ENCODE results near the gene TMCO5A. TPM values are rescaled to one million over a fixed set of nuclear protein-coding genes. Genes with fewer than 3 reads are reported as not detected.

TMCO5A gene
- total RNA-seq, 1 experiment from 2014 or later: not detected

DNA sequence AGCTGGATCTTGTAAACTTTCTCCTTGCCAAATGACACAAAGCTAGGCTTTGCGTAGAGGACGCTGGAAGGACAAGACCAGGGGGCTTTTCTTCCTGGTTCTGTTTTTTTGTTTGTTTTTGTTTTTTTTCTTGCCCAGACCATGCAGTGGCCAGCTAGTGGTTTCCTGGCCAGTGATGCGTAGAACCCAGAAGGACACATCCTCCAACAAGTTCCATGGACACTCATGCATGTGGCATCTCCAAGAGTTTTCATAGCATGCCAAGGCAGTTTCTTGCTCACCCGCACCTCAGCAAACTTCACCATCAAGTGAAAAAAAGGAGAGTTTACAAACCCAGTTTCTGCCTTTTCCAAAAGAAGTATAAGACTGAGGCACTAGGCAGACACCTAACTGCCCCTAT lies 46.1 kb upstream of the TMCO5A start:
- no TSS peak for BruUV-seq (replicated peaks)
- ChIA-PET POLR2A (no interaction called here), CTCF (no interaction called here)
- ATAC-seq (no peak), DNase-seq (ENCODE audit: low read depth, low spot score) (no peak)
- intact Hi-C loops (cut with micrococcal nuclease; ENCODE audit: unreplicated experiment): loop anchor here (10.0 kb wide), 1 partner anchor 754 kb away; no protein-coding TSS in a partner anchor
- in situ Hi-C loops (cut with HindIII; ENCODE audit: low pct_unique_long_range_greater_than_20kb, low sequenced_read_pairs): no loop called here
- H3K27ac ChIP-seq (ENCODE audit: low read length): no peak overlapping the region
- H3K36me3 ChIP-seq (ENCODE audit: control insufficient read depth, insufficient read depth, low read length): no peaks in the 10 kb centered on the region
- no peaks in the 10 kb centered on the region; the same call in 1 of the 2 replicates for H3K4me1 ChIP-seq (ENCODE audit: control insufficient read depth, insufficient read depth, low read length)
- TF ChIP-seq TCF7L2 (IDR thresholded peaks at IDR 0.05; ENCODE audit: low read depth, low read length) (no peak), POLR2AphosphoS5 (IDR thresholded peaks at IDR 0.05; ENCODE audit: low read depth, low read length) (no peak), SIN3A (IDR thresholded peaks at IDR 0.05; ENCODE audit: borderline replicate concordance, insufficient read depth, low read depth, low read length) (no peak)
- TF ChIP-seq, protein P1, sequence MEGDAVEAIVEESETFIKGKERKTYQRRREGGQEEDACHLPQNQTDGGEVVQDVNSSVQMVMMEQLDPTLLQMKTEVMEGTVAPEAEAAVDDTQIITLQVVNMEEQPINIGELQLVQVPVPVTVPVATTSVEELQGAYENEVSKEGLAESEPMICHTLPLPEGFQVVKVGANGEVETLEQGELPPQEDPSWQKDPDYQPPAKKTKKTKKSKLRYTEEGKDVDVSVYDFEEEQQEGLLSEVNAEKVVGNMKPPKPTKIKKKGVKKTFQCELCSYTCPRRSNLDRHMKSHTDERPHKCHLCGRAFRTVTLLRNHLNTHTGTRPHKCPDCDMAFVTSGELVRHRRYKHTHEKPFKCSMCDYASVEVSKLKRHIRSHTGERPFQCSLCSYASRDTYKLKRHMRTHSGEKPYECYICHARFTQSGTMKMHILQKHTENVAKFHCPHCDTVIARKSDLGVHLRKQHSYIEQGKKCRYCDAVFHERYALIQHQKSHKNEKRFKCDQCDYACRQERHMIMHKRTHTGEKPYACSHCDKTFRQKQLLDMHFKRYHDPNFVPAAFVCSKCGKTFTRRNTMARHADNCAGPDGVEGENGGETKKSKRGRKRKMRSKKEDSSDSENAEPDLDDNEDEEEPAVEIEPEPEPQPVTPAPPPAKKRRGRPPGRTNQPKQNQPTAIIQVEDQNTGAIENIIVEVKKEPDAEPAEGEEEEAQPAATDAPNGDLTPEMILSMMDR (IDR thresholded peaks at IDR 0.05): no peak
- TF ChIP-seq, protein P2, sequence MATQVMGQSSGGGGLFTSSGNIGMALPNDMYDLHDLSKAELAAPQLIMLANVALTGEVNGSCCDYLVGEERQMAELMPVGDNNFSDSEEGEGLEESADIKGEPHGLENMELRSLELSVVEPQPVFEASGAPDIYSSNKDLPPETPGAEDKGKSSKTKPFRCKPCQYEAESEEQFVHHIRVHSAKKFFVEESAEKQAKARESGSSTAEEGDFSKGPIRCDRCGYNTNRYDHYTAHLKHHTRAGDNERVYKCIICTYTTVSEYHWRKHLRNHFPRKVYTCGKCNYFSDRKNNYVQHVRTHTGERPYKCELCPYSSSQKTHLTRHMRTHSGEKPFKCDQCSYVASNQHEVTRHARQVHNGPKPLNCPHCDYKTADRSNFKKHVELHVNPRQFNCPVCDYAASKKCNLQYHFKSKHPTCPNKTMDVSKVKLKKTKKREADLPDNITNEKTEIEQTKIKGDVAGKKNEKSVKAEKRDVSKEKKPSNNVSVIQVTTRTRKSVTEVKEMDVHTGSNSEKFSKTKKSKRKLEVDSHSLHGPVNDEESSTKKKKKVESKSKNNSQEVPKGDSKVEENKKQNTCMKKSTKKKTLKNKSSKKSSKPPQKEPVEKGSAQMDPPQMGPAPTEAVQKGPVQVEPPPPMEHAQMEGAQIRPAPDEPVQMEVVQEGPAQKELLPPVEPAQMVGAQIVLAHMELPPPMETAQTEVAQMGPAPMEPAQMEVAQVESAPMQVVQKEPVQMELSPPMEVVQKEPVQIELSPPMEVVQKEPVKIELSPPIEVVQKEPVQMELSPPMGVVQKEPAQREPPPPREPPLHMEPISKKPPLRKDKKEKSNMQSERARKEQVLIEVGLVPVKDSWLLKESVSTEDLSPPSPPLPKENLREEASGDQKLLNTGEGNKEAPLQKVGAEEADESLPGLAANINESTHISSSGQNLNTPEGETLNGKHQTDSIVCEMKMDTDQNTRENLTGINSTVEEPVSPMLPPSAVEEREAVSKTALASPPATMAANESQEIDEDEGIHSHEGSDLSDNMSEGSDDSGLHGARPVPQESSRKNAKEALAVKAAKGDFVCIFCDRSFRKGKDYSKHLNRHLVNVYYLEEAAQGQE (IDR thresholded peaks at IDR 0.05; ENCODE audit: insufficient read depth in 1 of 2, low read depth in 2 of 2, low read length in 1 of 2): no peak
- H3K27me3 ChIP-seq (ENCODE audit: control insufficient read depth, insufficient read depth, low read length): peaks cover 2% of the 10 kb centered on the region; the same call in 1 of the 2 replicates
- H3K9me3 ChIP-seq (ENCODE audit: control insufficient read depth, insufficient read depth, low read depth, low read length): no peaks in the 10 kb centered on the region
- H3K4me3 ChIP-seq (ENCODE audit: low read depth in 2 of 2, low read length in 2 of 2): no peak overlapping the region

DNA sequence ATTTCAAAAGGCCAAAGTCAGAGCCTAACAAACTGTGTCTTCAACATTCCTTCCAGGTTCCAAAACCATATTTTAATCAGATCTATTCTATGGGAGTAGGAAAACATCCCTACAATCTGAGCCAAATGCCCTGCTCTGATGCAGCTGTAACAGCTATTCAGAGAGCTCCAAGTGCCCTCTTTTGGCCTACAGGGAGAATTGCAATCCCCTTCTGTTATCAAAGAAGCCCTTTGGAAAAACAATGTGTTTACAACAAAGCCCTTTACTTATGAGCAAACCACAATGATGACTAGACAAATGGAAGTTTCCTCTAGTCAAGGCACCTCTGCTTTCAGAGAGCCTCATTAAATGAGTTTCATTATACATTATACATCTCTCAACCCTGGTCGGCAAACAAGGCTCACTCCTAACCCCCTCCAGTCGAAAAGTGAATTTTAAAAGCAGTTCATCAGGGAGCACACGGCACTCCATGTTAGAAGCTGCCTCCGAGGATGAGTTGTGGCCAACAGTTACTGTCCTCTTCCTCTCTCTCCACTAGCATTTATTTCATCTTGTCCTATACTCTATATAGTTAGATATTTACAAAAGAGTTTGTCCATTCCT lies 42.6 kb upstream of the TMCO5A start:
- peak; percentile 83 for ATAC-seq
- no peaks in the 10 kb centered on the region for H3K36me3 ChIP-seq (ENCODE audit: control insufficient read depth, insufficient read depth, low read length)
- TF ChIP-seq, protein P2 (IDR thresholded peaks at IDR 0.05; ENCODE audit: insufficient read depth in 1 of 2, low read depth in 2 of 2, low read length in 1 of 2): no peak
- TF ChIP-seq, protein P1 (IDR thresholded peaks at IDR 0.05): peak; percentile 83
- H3K4me1 ChIP-seq (ENCODE audit: control insufficient read depth, insufficient read depth, low read length): no peaks in the 10 kb centered on the region; the same call in 1 of the 2 replicates
- intact Hi-C loops (cut with micrococcal nuclease; ENCODE audit: unreplicated experiment) (no loop called here), in situ Hi-C loops (cut with HindIII; ENCODE audit: low pct_unique_long_range_greater_than_20kb, low sequenced_read_pairs) (no loop called here)
- BruUV-seq (replicated peaks): no TSS peak
- H3K4me3 ChIP-seq (ENCODE audit: low read depth in 2 of 2, low read length in 2 of 2): no peak overlapping the region
- H3K9me3 ChIP-seq (ENCODE audit: control insufficient read depth, insufficient read depth, low read depth, low read length): no peaks in the 10 kb centered on the region
- CTCF ChIA-PET: interaction anchor here (0.6 kb wide), 1 partner anchor 107 kb away, joined by 3 read pairs; no protein-coding TSS in a partner anchor
- POLR2A ChIA-PET: no interaction called here
- H3K27ac ChIP-seq (ENCODE audit: low read length): no peak overlapping the region
- H3K27me3 ChIP-seq (ENCODE audit: control insufficient read depth, insufficient read depth, low read length): peaks cover 2% of the 10 kb centered on the region; the same call in 1 of the 2 replicates
- no peak for DNase-seq (ENCODE audit: low read depth, low spot score)

Measured in Panc1 (cell line).